DMS79 (cell line): ENCODE results near the gene GBP2.
"Not testable (repeated sequence)": the region's sequence is repeated elsewhere in the genome, so short reads cannot be mapped to it uniquely, and the experiment has no call there.

Source experiments
- DNase-seq: peaks from one replicate; lab custom pipeline; 2025; lab: John Stamatoyannopoulos, UW

The GBP2 gene

GRCh38 chr1:89125913-89126580 is at the start of gene GBP2:
Gene GBP2, minus strand, starts transcription at chr1:89126114. Its CDS starts 4,148 bp downstream, at chr1:89121966.
- DNase-seq: peak; percentile 6

- no peak for DNase-seq
These were observed 48.6 kb upstream of the GBP2 start for GRCh38 chr1:89174491-89174890.

- no peak for DNase-seq
These were observed 46.7 kb upstream of the GBP2 start for GRCh38 chr1:89172468-89173143.

GRCh38 chr1:89171067-89171438 is 45.1 kb upstream of the GBP2 start:
- no peak for DNase-seq

GRCh38 chr1:89170170-89171066 is 44.5 kb upstream of the GBP2 start:
- DNase-seq: no peak

GRCh38 chr1:89169166-89169565 is 43.3 kb upstream of the GBP2 start:
- DNase-seq: no peak

GRCh38 chr1:89167590-89168230 is 41.8 kb upstream of the GBP2 start:
- peak; percentile 89 for DNase-seq

- DNase-seq: no peak
These were observed 40.8 kb upstream of the GBP2 start for GRCh38 chr1:89166705-89167104.

- no peak for DNase-seq
These were observed 39.9 kb upstream of the GBP2 start for GRCh38 chr1:89165811-89166210.

GRCh38 chr1:89151047-89151446 is 25.1 kb upstream of the GBP2 start:
- DNase-seq: no peak

- no peak for DNase-seq
These were observed 24.1 kb upstream of the GBP2 start for GRCh38 chr1:89149976-89150375.

- DNase-seq: no peak
These were observed 23.3 kb upstream of the GBP2 start for GRCh38 chr1:89149229-89149628.

GRCh38 chr1:89147678-89148658 is 22.1 kb upstream of the GBP2 start:
- peak; percentile 96 for DNase-seq

- DNase-seq: no peak
These were observed 20.8 kb upstream of the GBP2 start for GRCh38 chr1:89146721-89147120.

GRCh38 chr1:89143484-89143883 is 17.6 kb upstream of the GBP2 start:
- no peak for DNase-seq

GRCh38 chr1:89142160-89142559 is 16.2 kb upstream of the GBP2 start:
- DNase-seq: no peak

GRCh38 chr1:89133747-89134146 is 7.8 kb upstream of the GBP2 start:
- no peak for DNase-seq

GRCh38 chr1:89130716-89131115 is 4.8 kb upstream of the GBP2 start:
- no peak for DNase-seq

- no peak for DNase-seq
These were observed 4.0 kb upstream of the GBP2 start for GRCh38 chr1:89129911-89130310.

GRCh38 chr1:89128003-89128458 is 2.1 kb upstream of the GBP2 start:
- not testable (repeated sequence) for DNase-seq
